Activated gamma-delta T cell treated with anti-CD3 and anti-CD28 coated beads, Interleukin-2, amount 50 U/mL, for 16 hours (primary cell): ENCODE results near the gene HBA2.
"Not testable (repeated sequence)": the region's sequence is repeated elsewhere in the genome, so short reads cannot be mapped to it uniquely, and the experiment has no call there.

Source experiments
- DNase-seq: peaks from one replicate; pipeline ENCODE4 v3.0.0-alpha.2; 2020; ENCODE audit warnings: low read depth

Gene HBA2

DNA sequence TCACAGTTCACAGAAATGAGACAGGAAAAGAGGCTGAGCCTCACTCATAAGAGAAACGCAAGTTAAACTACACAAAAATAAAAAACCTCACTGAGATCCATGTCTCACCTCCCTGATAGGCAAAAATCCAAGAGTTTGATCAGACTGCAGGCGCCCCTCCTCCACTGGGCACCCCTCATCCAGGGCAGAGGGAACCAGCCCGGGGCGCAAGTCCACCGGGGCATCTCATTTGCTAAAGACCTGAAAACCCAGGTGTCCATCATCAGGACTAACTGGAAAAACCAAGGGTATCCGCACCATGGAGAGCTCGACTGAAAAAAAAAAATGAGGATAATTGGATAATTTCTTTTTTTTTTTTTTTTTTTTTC, 17.7 kb upstream of the HBA2 start:
- DNase-seq: no peak

DNA sequence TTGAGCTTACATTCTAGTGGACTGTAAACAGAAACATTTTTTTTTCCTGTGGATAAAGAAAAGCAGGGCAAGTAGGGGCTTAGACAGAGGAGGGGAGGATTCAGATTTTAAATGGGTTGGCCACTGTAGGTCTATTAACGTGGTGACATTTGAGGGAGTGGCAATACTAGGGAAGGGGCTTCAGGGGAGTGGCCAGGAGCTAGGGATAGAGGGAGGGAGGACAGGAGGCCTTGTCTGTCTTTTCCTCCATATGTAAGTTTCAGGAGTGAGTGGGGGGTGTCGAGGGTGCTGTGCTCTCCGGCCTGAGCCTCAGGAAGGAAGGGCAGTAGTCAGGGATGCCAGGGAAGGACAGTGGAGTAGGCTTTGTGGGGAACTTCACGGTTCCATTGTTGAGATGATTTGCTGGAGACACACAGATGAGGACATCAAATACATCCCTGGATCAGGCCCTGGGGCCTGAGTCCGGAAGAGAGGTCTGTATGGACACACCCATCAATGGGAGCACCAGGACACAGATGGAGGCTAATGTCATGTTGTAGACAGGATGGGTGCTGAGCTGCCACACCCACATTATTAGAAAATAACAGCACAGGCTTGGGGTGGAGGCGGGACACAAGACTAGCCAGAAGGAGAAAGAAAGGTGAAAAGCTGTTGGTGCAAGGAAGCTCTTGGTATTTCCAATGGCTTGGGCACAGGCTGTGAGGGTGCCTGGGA, 13.4 kb upstream of the HBA2 start:
- no peak for DNase-seq

DNA sequence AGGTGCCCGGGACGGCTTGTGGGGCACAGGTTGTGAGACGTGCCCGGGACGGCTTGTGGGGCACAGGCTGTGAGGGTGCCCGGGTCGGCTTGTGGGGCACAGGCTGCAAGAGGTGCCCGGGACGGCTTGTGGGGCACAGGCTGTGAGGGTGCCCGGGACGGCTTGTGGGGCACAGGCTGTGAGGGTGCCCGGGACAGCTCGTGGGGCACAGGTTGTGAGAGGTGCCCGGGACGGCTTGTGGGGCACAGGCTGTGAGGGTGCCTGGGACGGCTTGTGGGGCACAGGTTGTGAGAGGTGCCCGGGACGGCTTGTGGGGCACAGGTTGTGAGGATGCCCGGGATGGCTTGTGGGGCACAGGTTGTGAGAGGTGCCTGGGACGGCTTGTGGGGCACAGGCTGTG, 12.4 kb upstream of the HBA2 start:
- DNase-seq: not testable (repeated sequence)

DNA sequence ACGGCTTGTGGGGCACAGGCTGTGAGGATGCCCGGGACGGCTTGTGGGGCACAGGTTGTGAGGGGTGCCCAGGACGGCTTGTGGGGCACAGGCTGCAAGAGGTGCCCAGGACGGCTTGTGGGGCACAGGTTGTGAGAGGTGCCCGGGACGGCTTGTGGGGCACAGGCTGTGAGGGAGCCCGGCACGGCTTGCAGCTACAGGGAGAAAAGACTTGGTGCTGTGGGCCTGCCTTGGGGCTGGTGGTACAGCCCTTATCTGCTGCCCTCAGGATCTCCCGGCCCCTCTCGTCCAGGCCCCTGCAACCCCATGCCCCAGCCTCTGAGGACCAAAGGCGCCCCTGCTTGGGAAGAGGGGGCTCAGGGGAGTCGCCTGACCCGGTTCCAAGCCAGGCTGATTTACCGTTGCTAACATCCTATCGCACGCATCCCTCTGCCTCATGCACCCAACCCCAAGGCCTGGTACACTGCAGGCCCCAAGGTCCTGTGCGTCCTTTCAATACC, 11.9 kb upstream of the HBA2 start:
- no peak for DNase-seq

DNA sequence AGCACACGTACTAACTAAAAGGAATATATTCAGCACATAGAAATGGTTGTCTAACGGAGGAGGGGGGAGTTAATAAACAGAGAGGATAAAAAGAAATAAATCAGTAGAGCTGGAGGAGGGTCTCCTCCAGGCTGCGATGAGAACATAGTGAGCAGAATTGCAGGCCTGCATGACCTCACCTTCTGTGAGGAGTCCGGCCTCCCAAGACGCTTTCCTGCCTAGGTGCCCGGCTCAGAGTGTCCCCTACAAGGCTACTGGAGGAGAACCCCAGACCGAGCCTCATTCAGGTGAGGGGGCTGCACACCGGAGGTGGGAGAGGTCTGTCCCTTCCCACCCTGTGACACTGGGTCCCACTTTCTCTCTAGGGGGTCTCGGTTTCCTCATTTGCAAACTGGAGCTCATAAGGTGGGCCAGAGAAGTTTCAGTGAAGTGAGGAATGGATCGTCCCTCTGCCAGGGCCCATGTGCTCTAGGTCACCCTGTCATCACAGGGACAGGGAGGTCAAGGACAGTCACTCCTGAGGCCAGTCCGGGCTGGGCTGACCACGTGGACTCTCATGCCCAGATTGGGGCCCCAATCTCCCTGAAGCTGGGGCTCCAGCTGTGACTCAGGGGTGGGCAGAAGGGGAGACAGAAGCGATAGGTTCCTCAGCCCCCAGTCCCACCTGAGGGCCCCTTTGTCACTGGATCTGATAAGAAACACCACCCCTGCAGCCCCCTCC, 10.2 kb upstream of the HBA2 start:
- no peak for DNase-seq

DNA sequence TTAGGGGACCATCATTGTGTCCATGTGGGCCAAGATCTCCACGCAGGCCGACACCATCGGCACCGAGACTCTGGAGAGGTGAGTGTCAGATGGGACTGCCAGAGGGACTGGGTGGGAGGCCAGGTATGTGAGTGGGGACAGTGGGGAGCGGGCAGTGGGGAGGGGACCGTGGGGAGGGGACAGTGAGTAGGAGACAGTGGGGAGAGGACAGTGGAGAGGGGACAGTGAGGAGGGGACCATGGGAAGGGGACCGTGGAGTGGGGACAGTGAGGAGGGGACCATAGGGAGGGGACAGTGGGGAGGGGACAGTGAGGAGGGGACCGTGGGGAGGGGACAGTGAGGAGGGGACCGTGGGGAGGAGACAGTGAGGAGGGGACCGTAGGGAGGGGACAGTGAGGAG, 9.5 kb upstream of the HBA2 start:
- not testable (repeated sequence) for DNase-seq

DNA sequence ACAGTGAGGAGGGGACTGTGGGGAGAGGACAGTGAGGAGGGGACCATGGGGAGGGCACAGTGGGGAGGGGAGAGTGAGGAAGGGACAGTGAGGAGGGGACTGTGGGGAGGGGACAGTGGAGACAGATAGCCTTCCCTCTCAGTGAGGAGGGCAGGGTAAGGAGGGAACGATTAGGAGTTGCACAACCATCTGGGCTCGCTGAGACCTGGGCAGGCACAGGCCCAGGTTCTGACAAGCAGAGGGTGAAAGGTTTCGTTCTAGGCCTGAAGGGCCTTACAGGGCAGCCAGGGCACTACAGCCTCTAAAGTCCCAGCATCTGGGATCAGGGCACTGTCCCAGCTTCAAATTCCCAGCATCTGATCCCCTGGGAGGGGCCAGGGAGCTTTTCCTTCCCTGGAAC, 9.0 kb upstream of the HBA2 start:
- not testable (repeated sequence) for DNase-seq

DNA sequence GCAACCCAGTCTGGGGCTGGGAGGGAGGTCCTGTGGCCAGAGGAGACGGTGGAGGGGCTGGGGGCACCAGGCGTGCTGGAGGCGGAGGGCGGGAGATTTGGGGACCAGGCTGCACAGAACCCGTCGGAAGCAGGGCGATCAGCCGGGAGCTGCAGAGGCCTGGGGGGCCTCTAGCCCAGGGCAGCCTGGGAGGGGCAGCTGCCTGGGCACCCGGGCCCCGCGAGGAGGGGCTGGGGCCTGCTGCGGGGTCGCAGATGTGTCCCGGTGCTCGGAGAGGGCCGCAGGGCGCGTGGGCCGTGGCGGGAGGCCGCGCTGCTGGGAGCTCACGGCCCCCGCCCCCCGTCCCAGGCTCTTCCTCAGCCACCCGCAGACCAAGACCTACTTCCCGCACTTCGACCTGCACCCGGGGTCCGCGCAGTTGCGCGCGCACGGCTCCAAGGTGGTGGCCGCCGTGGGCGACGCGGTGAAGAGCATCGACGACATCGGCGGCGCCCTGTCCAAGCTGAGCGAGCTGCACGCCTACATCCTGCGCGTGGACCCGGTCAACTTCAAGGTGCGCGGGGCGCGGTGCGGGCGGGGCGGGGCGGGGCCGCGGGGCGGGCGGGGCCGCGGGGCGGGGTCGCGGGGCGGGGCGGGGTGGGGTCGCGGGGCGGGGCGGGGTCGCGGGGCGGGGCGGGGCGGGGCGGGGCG, 8.4 kb upstream of the HBA2 start:
- DNase-seq: not testable (repeated sequence)

DNA sequence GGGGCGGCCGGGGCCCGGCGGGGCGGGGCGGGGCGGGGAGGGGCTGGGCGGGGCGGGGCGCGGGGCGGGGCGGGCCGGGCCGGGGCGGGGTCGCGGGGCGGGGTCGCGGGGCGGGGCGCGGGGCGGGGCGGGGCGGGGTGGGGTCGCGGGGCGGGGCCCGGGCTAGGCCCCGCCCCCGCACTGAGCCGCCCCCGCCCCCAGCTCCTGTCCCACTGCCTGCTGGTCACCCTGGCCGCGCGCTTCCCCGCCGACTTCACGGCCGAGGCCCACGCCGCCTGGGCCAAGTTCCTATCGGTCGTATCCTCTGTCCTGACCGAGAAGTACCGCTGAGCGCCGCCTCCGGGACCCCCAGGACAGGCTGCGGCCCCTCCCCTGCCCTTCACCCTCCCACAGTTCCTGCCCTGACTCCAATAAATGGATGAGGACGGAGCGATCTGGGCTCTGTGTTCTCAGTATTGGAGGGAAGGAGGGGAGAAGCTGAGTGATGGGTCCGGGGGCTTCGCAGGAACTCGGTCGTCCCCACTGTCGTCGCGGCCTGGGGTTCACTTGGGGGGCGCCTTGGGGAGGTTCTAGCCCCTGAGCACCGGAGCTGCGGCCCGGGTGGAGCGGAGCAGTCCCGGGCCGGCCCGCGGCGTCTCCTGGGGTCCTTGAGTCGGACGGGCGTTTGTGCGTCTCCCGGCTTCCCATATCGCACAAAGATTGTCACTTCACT, 7.7 kb upstream of the HBA2 start:
- DNase-seq: no peak

DNA sequence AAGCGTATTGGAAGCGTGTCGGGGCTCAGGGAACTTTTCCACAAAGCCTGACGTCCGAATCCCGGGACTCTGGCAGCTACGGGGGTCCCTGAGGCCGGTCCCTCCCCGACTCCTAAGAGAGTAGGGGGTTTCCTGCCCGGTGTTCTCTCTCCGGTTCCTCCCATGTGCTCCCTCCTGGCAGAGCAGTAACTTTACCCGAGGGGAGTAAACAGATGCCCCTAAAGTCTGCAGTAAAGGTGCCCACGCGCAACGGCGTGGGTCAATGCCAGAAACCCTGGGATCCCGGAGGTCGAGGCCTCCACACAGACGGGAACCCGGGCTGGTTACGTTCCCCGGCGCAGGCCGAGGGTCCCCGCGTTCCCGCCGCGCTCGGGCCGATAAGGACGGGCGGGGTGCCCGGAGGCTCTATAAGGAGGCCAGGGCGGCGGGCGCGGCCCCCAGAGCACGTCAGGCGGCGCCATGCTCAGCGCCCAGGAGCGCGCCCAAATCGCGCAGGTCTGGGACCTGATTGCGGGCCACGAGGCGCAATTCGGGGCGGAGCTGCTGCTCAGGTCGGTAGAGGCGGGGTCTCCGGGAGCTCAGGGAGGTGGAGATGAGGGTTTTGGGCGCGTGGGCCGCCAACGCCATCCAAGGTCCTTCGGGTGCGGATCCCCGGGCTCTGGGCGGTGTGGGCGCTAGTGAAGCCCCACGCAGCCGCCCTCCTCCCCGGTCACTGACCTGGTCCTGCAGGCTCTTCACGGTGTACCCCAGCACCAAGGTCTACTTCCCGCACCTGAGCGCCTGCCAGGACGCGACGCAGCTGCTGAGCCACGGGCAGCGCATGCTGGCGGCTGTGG, 6.9 kb upstream of the HBA2 start, which contains the start of gene HBM:
Gene HBM (plus strand): TSS at position 440 of the 836 bp plus-strand sequence. CDS start 20 bp downstream, at position 460.
- no peak for DNase-seq

DNA sequence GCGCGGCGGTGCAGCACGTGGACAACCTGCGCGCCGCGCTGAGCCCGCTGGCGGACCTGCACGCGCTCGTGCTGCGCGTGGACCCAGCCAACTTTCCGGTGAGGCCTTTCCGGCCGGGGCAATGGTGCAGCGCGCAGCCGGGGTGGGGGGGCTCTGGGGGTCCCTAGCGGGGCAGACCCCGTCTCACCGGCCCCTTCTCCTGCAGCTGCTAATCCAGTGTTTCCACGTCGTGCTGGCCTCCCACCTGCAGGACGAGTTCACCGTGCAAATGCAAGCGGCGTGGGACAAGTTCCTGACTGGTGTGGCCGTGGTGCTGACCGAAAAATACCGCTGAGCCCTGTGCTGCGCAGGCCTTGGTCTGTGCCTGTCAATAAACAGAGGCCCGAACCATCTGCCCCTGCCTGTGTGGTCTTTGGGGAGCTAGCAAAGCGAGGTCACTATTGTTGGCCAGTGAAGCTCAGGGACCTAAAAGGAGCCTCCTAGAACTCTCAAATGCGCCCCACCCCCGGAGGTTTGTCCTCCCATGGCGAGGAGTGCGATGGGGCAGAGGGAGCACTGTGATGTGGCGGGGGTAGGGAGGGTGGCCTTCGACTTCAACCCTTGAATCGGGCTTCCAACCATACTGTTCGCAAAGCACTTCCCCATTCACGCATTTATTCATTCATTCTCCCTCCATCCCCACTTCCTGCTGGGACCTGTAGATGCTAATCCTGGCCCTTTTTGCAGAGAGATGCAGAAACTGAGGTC, 6.1 kb upstream of the HBA2 start:
- no peak for DNase-seq

DNA sequence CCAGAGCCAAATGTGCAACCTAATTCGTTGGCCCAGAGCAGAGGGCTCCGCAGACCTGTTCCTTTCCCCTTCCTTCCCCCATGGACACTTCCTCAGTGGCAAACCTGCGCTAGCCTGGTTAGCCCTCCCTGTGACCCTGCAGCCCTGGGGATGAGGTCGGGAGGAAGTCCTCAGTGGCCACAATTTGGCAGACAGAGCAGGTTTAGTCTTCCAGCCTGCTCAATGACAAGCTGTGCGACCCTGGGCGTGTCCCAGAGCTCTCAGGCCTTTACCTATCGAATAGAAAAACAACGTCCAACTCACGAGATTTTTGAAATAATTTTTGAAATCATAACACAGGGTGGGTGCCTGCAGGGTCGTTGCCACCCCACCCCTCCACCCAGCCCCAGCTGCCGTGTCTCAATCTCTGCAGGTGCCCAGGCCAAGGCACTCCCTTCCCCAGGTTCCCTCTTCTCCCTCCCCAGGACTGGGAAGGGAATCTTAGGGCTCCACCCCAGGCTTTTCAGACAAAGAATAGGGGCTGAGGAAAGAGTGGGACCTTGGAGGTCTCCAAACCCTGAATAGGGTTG, 5.5 kb upstream of the HBA2 start:
- no peak for DNase-seq

DNA sequence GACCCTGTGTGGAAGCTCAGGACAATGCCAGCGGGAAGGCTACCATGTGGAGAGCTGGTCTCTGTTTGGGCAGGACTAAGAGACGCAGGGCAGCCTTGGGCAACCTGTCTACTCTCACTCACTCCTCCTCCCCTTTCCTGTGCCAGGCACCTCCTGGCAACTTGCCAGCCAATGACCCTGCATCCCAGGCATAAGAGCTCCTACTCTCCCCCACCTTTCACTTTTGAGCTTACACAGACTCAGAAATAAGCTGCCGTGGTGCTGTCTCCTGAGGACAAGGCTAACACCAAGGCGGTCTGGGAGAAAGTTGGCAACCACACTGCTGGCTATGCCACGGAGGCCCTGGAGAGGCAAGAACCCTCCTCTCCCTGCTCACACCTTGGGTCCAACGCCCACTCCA, 4.3 kb upstream of the HBA2 start:
- no peak for DNase-seq

DNA sequence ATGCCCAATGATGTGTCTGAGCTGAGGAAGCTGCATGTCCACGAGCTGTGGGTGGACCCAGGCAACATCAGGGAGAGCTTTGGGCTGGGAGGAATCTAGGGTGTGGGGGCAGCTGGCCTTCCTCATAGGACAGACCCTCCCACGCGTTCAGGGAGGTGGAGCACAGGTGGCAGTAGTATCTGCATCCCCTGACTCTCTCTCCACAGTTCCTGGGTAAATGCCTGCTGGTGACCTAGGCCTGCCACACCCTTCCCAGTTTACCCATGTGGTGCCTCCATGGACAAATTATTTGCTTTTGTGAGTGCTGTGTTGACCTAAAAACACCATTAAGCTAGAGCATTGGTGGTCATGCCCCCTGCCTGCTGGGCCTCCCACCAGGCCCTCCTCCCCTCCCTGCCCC, 3.7 kb upstream of the HBA2 start:
- no peak for DNase-seq

DNA sequence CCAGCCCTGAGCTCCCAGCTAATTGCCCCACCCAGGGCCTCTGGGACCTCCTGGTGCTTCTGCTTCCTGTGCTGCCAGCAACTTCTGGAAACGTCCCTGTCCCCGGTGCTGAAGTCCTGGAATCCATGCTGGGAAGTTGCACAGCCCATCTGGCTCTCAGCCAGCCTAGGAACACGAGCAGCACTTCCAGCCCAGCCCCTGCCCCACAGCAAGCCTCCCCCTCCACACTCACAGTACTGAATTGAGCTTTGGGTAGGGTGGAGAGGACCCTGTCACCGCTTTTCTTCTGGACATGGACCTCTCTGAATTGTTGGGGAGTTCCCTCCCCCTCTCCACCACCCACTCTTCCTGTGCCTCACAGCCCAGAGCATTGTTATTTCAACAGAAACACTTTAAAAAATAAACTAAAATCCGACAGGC, 2.6 kb upstream of the HBA2 start:
- DNase-seq: not testable (repeated sequence)

DNA sequence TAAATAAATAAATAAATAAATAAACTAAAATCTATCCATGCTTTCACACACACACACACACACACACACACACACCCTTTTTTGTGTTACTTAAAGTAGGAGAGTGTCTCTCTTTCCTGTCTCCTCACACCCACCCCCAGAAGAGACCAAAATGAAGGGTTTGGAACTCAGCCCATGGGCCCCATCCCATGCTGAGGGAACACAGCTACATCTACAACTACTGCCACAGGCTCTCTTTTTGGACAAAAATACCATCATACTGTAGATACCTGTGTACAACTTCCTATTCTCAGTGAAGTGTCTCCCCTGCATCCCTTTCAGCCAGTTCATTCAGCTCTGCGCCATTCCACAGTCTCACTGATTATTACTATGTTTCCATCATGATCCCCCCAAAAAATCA, 1.9 kb upstream of the HBA2 start:
- DNase-seq: no peak

DNA sequence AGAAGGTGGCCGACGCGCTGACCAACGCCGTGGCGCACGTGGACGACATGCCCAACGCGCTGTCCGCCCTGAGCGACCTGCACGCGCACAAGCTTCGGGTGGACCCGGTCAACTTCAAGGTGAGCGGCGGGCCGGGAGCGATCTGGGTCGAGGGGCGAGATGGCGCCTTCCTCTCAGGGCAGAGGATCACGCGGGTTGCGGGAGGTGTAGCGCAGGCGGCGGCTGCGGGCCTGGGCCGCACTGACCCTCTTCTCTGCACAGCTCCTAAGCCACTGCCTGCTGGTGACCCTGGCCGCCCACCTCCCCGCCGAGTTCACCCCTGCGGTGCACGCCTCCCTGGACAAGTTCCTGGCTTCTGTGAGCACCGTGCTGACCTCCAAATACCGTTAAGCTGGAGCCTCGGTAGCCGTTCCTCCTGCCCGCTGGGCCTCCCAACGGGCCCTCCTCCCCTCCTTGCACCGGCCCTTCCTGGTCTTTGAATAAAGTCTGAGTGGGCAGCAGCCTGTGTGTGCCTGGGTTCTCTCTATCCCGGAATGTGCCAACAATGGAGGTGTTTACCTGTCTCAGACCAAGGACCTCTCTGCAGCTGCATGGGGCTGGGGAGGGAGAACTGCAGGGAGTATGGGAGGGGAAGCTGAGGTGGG, 657 bp downstream of the HBA2 start:
- DNase-seq: not testable (repeated sequence)

DNA sequence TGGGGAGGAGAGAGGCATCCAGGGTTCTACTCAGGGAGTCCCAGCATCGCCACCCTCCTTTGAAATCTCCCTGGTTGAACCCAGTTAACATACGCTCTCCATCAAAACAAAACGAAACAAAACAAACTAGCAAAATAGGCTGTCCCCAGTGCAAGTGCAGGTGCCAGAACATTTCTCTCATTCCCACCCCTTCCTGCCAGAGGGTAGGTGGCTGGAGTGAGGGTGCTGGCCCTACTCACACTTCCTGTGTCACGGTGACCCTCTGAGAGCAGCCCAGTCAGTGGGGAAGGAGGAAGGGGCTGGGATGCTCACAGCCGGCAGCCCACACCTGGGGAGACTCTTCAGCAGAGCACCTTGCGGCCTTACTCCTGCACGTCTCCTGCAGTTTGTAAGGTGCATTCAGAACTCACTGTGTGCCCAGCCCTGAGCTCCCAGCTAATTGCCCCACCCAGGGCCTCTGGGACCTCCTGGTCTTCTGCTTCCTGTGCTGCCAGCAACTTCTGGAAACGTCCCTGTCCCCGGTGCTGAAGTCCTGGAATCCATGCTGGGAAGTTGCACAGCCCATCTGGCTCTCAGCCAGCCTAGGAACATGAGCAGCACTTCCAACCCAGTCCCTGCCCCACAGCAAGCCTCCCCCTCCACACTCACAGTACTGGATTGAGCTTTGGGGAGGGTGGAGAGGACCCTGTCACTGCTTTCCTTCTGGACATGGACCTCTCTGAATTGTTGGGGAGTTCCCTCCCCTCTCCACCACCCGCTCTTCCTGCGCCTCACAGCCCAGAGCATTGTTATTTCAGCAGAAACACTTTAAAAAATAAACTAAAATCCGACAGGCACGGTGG, 1.5 kb downstream of the HBA2 start:
- DNase-seq: not testable (repeated sequence)
